ENCODE data around the gene RARA.

- TF ChIP-seq CTCF (IDR thresholded peaks at IDR 0.05; ENCODE audit: borderline replicate concordance, extremely low read depth, low read length, poor library complexity, severe bottlenecking) (no peak), EZH2 (IDR thresholded peaks at IDR 0.05; ENCODE audit: borderline replicate concordance, low read depth, low read length, severe bottlenecking) (no peak)
These were observed 36.4 kb downstream of the RARA start for GRCh38 chr17:40345161-40345993.
